Fibroblast of skin of abdomen (primary cell): ENCODE data around the gene SIGLEC5.

Source experiments
- DNase-seq: peaks from one replicate; pipeline ENCODE4 v3.0.0-alpha.2; 2013

SIGLEC5 gene

GRCh38 chr19:51627491-51628138 lies 2.6 kb downstream of the SIGLEC5 start:
- no peak for DNase-seq

GRCh38 chr19:51626675-51627074 lies 3.5 kb downstream of the SIGLEC5 start:
- DNase-seq: no peak

- DNase-seq: no peak
These were observed 9.0 kb downstream of the SIGLEC5 start for GRCh38 chr19:51621178-51621577.

- no peak for DNase-seq
These were observed 14.2 kb downstream of the SIGLEC5 start for GRCh38 chr19:51615991-51616390.

- DNase-seq: no peak
These were observed 15.4 kb downstream of the SIGLEC5 start for GRCh38 chr19:51614789-51615188.

GRCh38 chr19:51610576-51610975 lies 19.6 kb downstream of the SIGLEC5 start:
- DNase-seq: no peak

- DNase-seq: peak; percentile 61
These were observed 22.2 kb downstream of the SIGLEC5 start for GRCh38 chr19:51607920-51608562.

GRCh38 chr19:51607077-51607476 lies 23.1 kb downstream of the SIGLEC5 start:
- no peak for DNase-seq

- DNase-seq: no peak
These were observed 27.9 kb downstream of the SIGLEC5 start for GRCh38 chr19:51602189-51602854.

- DNase-seq: no peak
These were observed 29.1 kb downstream of the SIGLEC5 start for GRCh38 chr19:51600940-51601580.

- no peak for DNase-seq
These were observed 31.1 kb downstream of the SIGLEC5 start for GRCh38 chr19:51599084-51599483.

GRCh38 chr19:51598159-51598915 lies 31.9 kb downstream of the SIGLEC5 start:
- no peak for DNase-seq

GRCh38 chr19:51595190-51596175 lies 34.7 kb downstream of the SIGLEC5 start:
- no peak for DNase-seq

- DNase-seq: no peak
These were observed 35.5 kb downstream of the SIGLEC5 start for GRCh38 chr19:51594774-51595109.

- DNase-seq: peak; percentile 97
These were observed 36.0 kb downstream of the SIGLEC5 start for GRCh38 chr19:51593969-51594773.

GRCh38 chr19:51593138-51593890 lies 36.9 kb downstream of the SIGLEC5 start:
- DNase-seq: no peak

- DNase-seq: no peak
These were observed 37.7 kb downstream of the SIGLEC5 start for GRCh38 chr19:51592521-51592920.

GRCh38 chr19:51590441-51590840 lies 39.8 kb downstream of the SIGLEC5 start:
- DNase-seq: no peak

- no peak for DNase-seq
These were observed 40.7 kb downstream of the SIGLEC5 start for GRCh38 chr19:51589511-51589910.
